Keratinocyte (primary cell): ENCODE results near the gene ELAVL1. TPM values are rescaled to one million over a fixed set of nuclear protein-coding genes. Genes with fewer than 3 reads are reported as not detected.

ENCODE experiments used
- DNase-seq: peaks from one replicate; pipeline ENCODE4 v3.0.0-alpha.2; 2011; ENCODE audit warnings: low read depth, missing footprints, low spot score
- FAIRE-seq: peaks from 2 replicates; lab custom pipeline; 2011; peaks lifted over from hg19 to GRCh38; lab: Jason Lieb, UNC
- H2AFZ ChIP-seq: 2 replicates; pipeline ENCODE4 v1.6.0; 2012; ENCODE audit warnings: low read length, control low read depth, inconsistent platforms; ENCODE audit not compliant: control insufficient read depth
- H3K27ac ChIP-seq: 2 replicates; pipeline ENCODE4 v1.5.1; 2011; ENCODE audit warnings: low read length; ENCODE audit not compliant: control insufficient read depth, insufficient read depth
- H3K27me3 ChIP-seq: 3 replicates; pipeline ENCODE4 v1.6.0; 2011; ENCODE audit warnings: low read length; ENCODE audit not compliant: control insufficient read depth, insufficient read depth; ENCODE audit errors: extremely low read depth
- H3K36me3 ChIP-seq, 2 experiments: 2 replicates in 1 of 2; 3 replicates in 1 of 2; pipeline ENCODE4 v1.5.1; 2011; ENCODE audit warnings: low read length in 2 of 2, mild to moderate bottlenecking in 1 of 2; ENCODE audit not compliant: control insufficient read depth in 2 of 2, insufficient read depth in 2 of 2; ENCODE audit errors: extremely low read depth in 1 of 2
- H3K4me1 ChIP-seq: 3 replicates; pipeline ENCODE4 v1.5.1; 2011; ENCODE audit warnings: low read length; ENCODE audit not compliant: control insufficient read depth, insufficient read depth; ENCODE audit errors: extremely low read depth
- H3K4me2 ChIP-seq: 3 replicates; pipeline ENCODE4 v1.6.0; 2011; ENCODE audit warnings: low read depth, low read length; ENCODE audit not compliant: control insufficient read depth, insufficient read depth; ENCODE audit errors: extremely low read depth
- H3K4me3 ChIP-seq, 3 experiments: fragments of 200-600 bp in 1 of 3; sonication (generic) in 1 of 3; 2 replicates in 2 of 3; 3 replicates in 1 of 3; pipeline ENCODE4 v1.5.1; 2011 to 2016; ENCODE audit warnings: low read length in 3 of 3, mild to moderate bottlenecking in 3 of 3, control low read depth in 2 of 3, inconsistent platforms in 1 of 3, low read depth in 1 of 3, mixed read lengths in 1 of 3, mixed run types in 1 of 3, moderate library complexity in 1 of 3; ENCODE audit not compliant: control insufficient read depth in 2 of 3, insufficient read depth in 2 of 3; ENCODE audit errors: extremely low read depth in 1 of 3
- H3K79me2 ChIP-seq: 2 replicates; pipeline ENCODE4 v1.6.0; 2012; ENCODE audit warnings: low read length; ENCODE audit not compliant: control insufficient read depth, insufficient read depth
- H3K9ac ChIP-seq: 3 replicates; pipeline ENCODE4 v1.6.0; 2011; ENCODE audit warnings: low read length; ENCODE audit not compliant: control insufficient read depth, insufficient read depth; ENCODE audit errors: extremely low read depth
- H3K9me1 ChIP-seq: 3 replicates; pipeline ENCODE4 v1.6.0; 2011; ENCODE audit warnings: low read length; ENCODE audit not compliant: control insufficient read depth, insufficient read depth; ENCODE audit errors: extremely low read depth
- H3K9me3 ChIP-seq: 2 replicates; pipeline ENCODE4 v1.5.1; 2012; ENCODE audit warnings: low read depth, low read length; ENCODE audit not compliant: control insufficient read depth
- H4K20me1 ChIP-seq: 3 replicates; pipeline ENCODE4 v1.6.0; 2011; ENCODE audit warnings: low read length; ENCODE audit not compliant: control insufficient read depth, insufficient read depth; ENCODE audit errors: extremely low read depth
- EZH2 ChIP-seq: IDR thresholded peaks from one replicate; pipeline ENCODE4 v1.6.1; 2012; ENCODE audit warnings: inconsistent platforms, mild to moderate bottlenecking, low read length, moderate library complexity
- dilution Hi-C: fragments of 300-500 bp; cut with MboI; formaldehyde crosslinking; loops from one replicate; pipeline ENCODE4 v1.7.0; 2020; ENCODE audit warnings: low sequenced_read_pairs; ENCODE audit not compliant: extremely low pct_ligation_motif_present
- polyA plus RNA-seq, 5 experiments: library from polyadenylated mRNA; depleted of rRNA in 3 of 5; stranded (reverse) in 3 of 5; stranded (forward) in 1 of 5; unstranded in 1 of 5; fragments of >200 nt; gene quantifications; 1 replicate in 1 of 5; 2 replicates in 3 of 5; 3 replicates in 1 of 5; pipeline versions ENCODE4 v1.2.1 to v1.2.3, GENCODE V29; 2011 to 2012; ENCODE audit warnings: missing spikeins in 2 of 5, low read depth in 1 of 5, low replicate concordance in 1 of 5
- TF ChIP-seq, protein P1 (sequence below), 3 experiments: IDR thresholded peaks in 1 of 3; conservative IDR thresholded peaks in 1 of 3; optimal IDR thresholded peaks in 1 of 3; 2 replicates in 2 of 3; 3 replicates in 1 of 3; pipeline versions ENCODE3 to v1.5.1; 2011; ENCODE audit warnings: low read length in 3 of 3, mild to moderate bottlenecking in 3 of 3, moderate library complexity in 2 of 3, control low read depth in 1 of 3, inconsistent platforms in 1 of 3; ENCODE audit not compliant: insufficient read depth in 2 of 3; ENCODE audit errors: extremely low read depth in 1 of 3

Gene ELAVL1
- polyA plus RNA-seq, 1 donor (not counting 4 experiments of a cell fraction or from before 2014, with no cell fraction given): 46.9 TPM

GRCh38 chr19:7912144-7912696 lies 93.2 kb downstream of the ELAVL1 start:
- H3K4me1 ChIP-seq: peaks cover 9% of the 10 kb centered on the region
- H3K36me3 ChIP-seq: peaks cover 7 to 11% of the 10 kb centered on the region in 2 experiments
- no peak overlapping the region for H3K4me2 ChIP-seq
- no peaks in the 10 kb centered on the region for H3K9me1 ChIP-seq
- TF ChIP-seq EZH2: no peak
- TF ChIP-seq, protein P1, sequence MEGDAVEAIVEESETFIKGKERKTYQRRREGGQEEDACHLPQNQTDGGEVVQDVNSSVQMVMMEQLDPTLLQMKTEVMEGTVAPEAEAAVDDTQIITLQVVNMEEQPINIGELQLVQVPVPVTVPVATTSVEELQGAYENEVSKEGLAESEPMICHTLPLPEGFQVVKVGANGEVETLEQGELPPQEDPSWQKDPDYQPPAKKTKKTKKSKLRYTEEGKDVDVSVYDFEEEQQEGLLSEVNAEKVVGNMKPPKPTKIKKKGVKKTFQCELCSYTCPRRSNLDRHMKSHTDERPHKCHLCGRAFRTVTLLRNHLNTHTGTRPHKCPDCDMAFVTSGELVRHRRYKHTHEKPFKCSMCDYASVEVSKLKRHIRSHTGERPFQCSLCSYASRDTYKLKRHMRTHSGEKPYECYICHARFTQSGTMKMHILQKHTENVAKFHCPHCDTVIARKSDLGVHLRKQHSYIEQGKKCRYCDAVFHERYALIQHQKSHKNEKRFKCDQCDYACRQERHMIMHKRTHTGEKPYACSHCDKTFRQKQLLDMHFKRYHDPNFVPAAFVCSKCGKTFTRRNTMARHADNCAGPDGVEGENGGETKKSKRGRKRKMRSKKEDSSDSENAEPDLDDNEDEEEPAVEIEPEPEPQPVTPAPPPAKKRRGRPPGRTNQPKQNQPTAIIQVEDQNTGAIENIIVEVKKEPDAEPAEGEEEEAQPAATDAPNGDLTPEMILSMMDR (optimal IDR thresholded peaks at IDR 0.05 in 1 of 3, IDR thresholded peaks at IDR 0.05 in 1 of 3, conservative IDR thresholded peaks at IDR 0.05 in 1 of 3; ENCODE audit: extremely low read depth in 1 of 3, insufficient read depth in 2 of 3, low read length in 3 of 3): no peak
- H3K4me3 ChIP-seq: no peak overlapping the region
- no peak overlapping the region for H2AFZ ChIP-seq
- DNase-seq: no peak
- peaks cover 4% of the 10 kb centered on the region for H4K20me1 ChIP-seq
- peaks cover 15% of the 10 kb centered on the region for H3K27me3 ChIP-seq
- dilution Hi-C loops: no loop called here
- H3K79me2 ChIP-seq: peaks cover 11% of the 10 kb centered on the region
- no peaks in the 10 kb centered on the region for H3K9me3 ChIP-seq
- FAIRE-seq: no peak
- no peak overlapping the region for H3K9ac ChIP-seq
- H3K27ac ChIP-seq: no peak overlapping the region

GRCh38 chr19:7911508-7912143 lies 93.8 kb downstream of the ELAVL1 start:
- FAIRE-seq: no peak
- Histone ChIP-seq H4K20me1 (peaks cover 5% of the 10 kb centered on the region), H3K9ac (no peak overlapping the region), H3K4me1 (peaks cover 9% of the 10 kb centered on the region), H2AFZ (no peak overlapping the region), H3K9me1 (no peaks in the 10 kb centered on the region), H3K27me3 (peaks cover 10% of the 10 kb centered on the region), H3K4me3 (no peak overlapping the region), H3K27ac (no peak overlapping the region), H3K79me2 (peaks cover 14% of the 10 kb centered on the region), H3K9me3 (no peaks in the 10 kb centered on the region), H3K4me2 (no peak overlapping the region), H3K36me3 (peaks cover 7 to 11% of the 10 kb centered on the region in 2 experiments)
- TF ChIP-seq, protein P1 (optimal IDR thresholded peaks at IDR 0.05 in 1 of 3, IDR thresholded peaks at IDR 0.05 in 1 of 3, conservative IDR thresholded peaks at IDR 0.05 in 1 of 3; ENCODE audit: extremely low read depth in 1 of 3, insufficient read depth in 2 of 3, low read length in 3 of 3): no peak
- no peak for TF ChIP-seq EZH2
- DNase-seq: no peak
- dilution Hi-C loops: no loop called here
